ENCODE measurements around the gene SERINC3. TPM values are rescaled to one million over a fixed set of nuclear protein-coding genes. Genes with fewer than 3 reads are reported as not detected.

SERINC3 gene
- total RNA-seq, 1 experiment from 2014 or later, result 76.1 TPM

Other genes starting within 250 kb of the SERINC3 start
- gene FITM2, start 210.9 kb downstream of the SERINC3 start, total RNA-seq (2014; rRNA removed; shearing (Covaris generic)), result 4.4 and 6.9 TPM in 2 replicates
- not detected in 2 replicates for gene R3HDML, start 185.0 kb downstream of the SERINC3 start, total RNA-seq (2014; rRNA removed; shearing (Covaris generic))
- gene HNF4A, start 166.4 kb downstream of the SERINC3 start, total RNA-seq (2014; rRNA removed; shearing (Covaris generic)), result not detected in 2 replicates
- gene TTPAL, start 46.2 kb downstream of the SERINC3 start, total RNA-seq (2014; rRNA removed; shearing (Covaris generic)), result 8.8 and 9.1 TPM in 2 replicates
- 54.6 and 71.0 TPM in 2 replicates for gene PKIG, start 60.5 kb upstream of the SERINC3 start, total RNA-seq (2014; rRNA removed; shearing (Covaris generic))
- 8.8 and 9.6 TPM in 2 replicates for gene ADA, start 129.6 kb upstream of the SERINC3 start, total RNA-seq (2014; rRNA removed; shearing (Covaris generic))
- not detected in 2 replicates for gene CCN5, start 193.3 kb upstream of the SERINC3 start, total RNA-seq (2014; rRNA removed; shearing (Covaris generic))
- gene KCNK15, start 223.8 kb upstream of the SERINC3 start, total RNA-seq (2014; rRNA removed; shearing (Covaris generic)), result not detected in 2 replicates

Measured in SJSA1 (cell line).